Measurements from ENCODE around the gene CASZ1.

CASZ1 gene

DNA sequence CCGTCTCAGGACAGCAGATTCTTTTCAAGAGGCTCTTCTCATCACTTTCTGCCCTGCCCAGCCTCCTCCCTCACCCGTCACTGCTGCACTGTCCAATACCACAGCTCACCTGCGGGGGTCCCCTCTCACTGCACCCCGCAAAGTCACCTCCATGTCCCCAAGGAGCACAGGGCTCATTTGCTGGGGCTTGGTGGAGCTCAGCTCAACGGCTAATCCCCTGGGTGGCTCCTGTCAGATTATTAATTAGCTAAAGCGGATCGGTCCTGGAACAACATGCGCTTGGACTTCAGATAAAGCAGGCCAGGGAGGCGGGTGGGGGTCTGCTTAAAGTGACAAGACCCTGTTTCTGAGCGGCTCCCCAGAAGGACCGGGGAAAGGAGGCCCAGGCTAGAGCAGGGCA lies 43.1 kb downstream of the CASZ1 start:
- H3K9me3 ChIP-seq (ENCODE audit: control insufficient read depth, low read length): no peaks in the 10 kb centered on the region
- H3K36me3 ChIP-seq (ENCODE audit: control insufficient read depth, insufficient read depth, low read length): no peaks in the 10 kb centered on the region
- no peak overlapping the region for H3K4me3 ChIP-seq (ENCODE audit: insufficient read depth, low read depth, low read length, poor library complexity, severe bottlenecking)
- no peaks in the 10 kb centered on the region for H3K27me3 ChIP-seq (replicated peaks; ENCODE audit: control insufficient read depth, insufficient read depth, low read length, poor library complexity, severe bottlenecking)
- no peak overlapping the region for H3K27ac ChIP-seq (ENCODE audit: insufficient read depth, low read length, poor library complexity, severe bottlenecking)
- H3K4me1 ChIP-seq (ENCODE audit: control insufficient read depth, insufficient read depth, low read length, poor library complexity, severe bottlenecking): no peaks in the 10 kb centered on the region
- no peak for DNase-seq

GRCh38 chr1:10751561-10752085 lies 44.8 kb downstream of the CASZ1 start:
- DNase-seq: no peak
- H3K4me1 ChIP-seq (ENCODE audit: control insufficient read depth, insufficient read depth, low read length, poor library complexity, severe bottlenecking): no peaks in the 10 kb centered on the region
- no peaks in the 10 kb centered on the region for H3K27me3 ChIP-seq (replicated peaks; ENCODE audit: control insufficient read depth, insufficient read depth, low read length, poor library complexity, severe bottlenecking)
- no peaks in the 10 kb centered on the region for H3K36me3 ChIP-seq (ENCODE audit: control insufficient read depth, insufficient read depth, low read length)
- H3K9me3 ChIP-seq (ENCODE audit: control insufficient read depth, low read length): no peaks in the 10 kb centered on the region
- H3K4me3 ChIP-seq (ENCODE audit: insufficient read depth, low read depth, low read length, poor library complexity, severe bottlenecking): no peak overlapping the region
- no peak overlapping the region for H3K27ac ChIP-seq (ENCODE audit: insufficient read depth, low read length, poor library complexity, severe bottlenecking)

DNA sequence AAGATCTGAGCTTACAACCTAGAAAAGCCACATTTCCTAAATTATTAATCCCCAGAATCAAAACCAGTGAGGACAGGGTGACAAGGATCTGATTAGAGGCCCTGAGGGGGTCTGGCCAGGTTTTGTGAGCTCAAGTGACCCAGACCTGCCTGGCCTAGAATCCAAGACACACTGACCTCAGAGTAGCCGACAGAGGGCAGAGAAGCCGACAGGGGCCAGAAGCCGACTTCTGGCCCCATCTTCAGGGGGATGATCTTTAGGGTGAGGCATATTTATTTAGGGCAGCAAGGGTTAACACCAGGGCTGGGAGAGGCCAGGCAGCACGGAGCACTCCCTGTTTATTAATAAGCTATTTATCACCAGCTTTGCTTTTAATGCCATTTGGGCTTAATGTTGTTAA lies 45.3 kb downstream of the CASZ1 start:
- no peaks in the 10 kb centered on the region for H3K27me3 ChIP-seq (replicated peaks; ENCODE audit: control insufficient read depth, insufficient read depth, low read length, poor library complexity, severe bottlenecking)
- no peak overlapping the region for H3K4me3 ChIP-seq (ENCODE audit: insufficient read depth, low read depth, low read length, poor library complexity, severe bottlenecking)
- no peaks in the 10 kb centered on the region for H3K36me3 ChIP-seq (ENCODE audit: control insufficient read depth, insufficient read depth, low read length)

DNA sequence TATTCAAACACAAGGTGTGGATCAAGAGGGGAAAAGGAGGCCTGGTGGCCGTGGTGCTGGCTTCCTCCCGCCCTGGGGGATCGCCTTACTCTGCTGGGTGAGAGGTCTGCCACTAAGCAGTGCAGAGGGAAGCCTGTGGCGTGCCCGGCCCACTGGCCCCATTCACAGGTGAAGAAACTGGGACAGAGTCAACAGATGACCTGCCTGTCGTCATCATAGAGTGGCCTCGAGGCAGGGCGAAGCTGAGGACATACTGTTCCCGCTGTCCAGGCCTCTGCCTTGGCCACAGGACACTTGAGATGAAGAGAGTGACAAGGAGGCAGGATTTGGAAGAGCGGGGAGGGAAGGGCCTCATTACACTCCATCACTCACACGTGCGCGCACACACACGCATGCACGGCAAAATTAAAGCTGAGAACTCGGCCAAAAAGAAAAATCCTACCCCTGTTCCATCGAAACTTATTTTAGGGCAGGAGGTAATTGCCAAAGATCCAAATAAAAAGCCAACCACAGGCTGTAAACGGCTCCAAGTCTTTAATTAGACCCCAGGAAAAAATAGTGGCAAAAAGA lies 50.5 kb downstream of the CASZ1 start:
- Histone ChIP-seq H3K27me3 (replicated peaks; ENCODE audit: control insufficient read depth, insufficient read depth, low read length, poor library complexity, severe bottlenecking) (no peaks in the 10 kb centered on the region), H3K4me1 (ENCODE audit: control insufficient read depth, insufficient read depth, low read length, poor library complexity, severe bottlenecking) (no peaks in the 10 kb centered on the region), H3K27ac (ENCODE audit: insufficient read depth, low read length, poor library complexity, severe bottlenecking) (no peak overlapping the region), H3K36me3 (ENCODE audit: control insufficient read depth, insufficient read depth, low read length) (no peaks in the 10 kb centered on the region), H3K9me3 (ENCODE audit: control insufficient read depth, low read length) (no peaks in the 10 kb centered on the region), H3K4me3 (ENCODE audit: insufficient read depth, low read depth, low read length, poor library complexity, severe bottlenecking) (no peak overlapping the region)
- DNase-seq: no peak

More for the DNA sequence above, 45.3 kb downstream of the CASZ1 start:
- Histone ChIP-seq H3K27ac (ENCODE audit: insufficient read depth, low read length, poor library complexity, severe bottlenecking) (no peak overlapping the region), H3K4me1 (ENCODE audit: control insufficient read depth, insufficient read depth, low read length, poor library complexity, severe bottlenecking) (no peaks in the 10 kb centered on the region), H3K9me3 (ENCODE audit: control insufficient read depth, low read length) (no peaks in the 10 kb centered on the region)
- no peak for DNase-seq

GRCh38 chr1:10745383-10745782 lies 51.1 kb downstream of the CASZ1 start:
- Histone ChIP-seq H3K27ac (ENCODE audit: insufficient read depth, low read length, poor library complexity, severe bottlenecking) (no peak overlapping the region), H3K36me3 (ENCODE audit: control insufficient read depth, insufficient read depth, low read length) (no peaks in the 10 kb centered on the region), H3K4me1 (ENCODE audit: control insufficient read depth, insufficient read depth, low read length, poor library complexity, severe bottlenecking) (no peaks in the 10 kb centered on the region), H3K9me3 (ENCODE audit: control insufficient read depth, low read length) (no peaks in the 10 kb centered on the region), H3K27me3 (replicated peaks; ENCODE audit: control insufficient read depth, insufficient read depth, low read length, poor library complexity, severe bottlenecking) (no peaks in the 10 kb centered on the region), H3K4me3 (ENCODE audit: insufficient read depth, low read depth, low read length, poor library complexity, severe bottlenecking) (no peak overlapping the region)
- DNase-seq: no peak

- DNase-seq: no peak
- H3K36me3 ChIP-seq (ENCODE audit: control insufficient read depth, insufficient read depth, low read length): no peaks in the 10 kb centered on the region
- no peak overlapping the region for H3K27ac ChIP-seq (ENCODE audit: insufficient read depth, low read length, poor library complexity, severe bottlenecking)
- H3K4me1 ChIP-seq (ENCODE audit: control insufficient read depth, insufficient read depth, low read length, poor library complexity, severe bottlenecking): no peaks in the 10 kb centered on the region
- H3K27me3 ChIP-seq (replicated peaks; ENCODE audit: control insufficient read depth, insufficient read depth, low read length, poor library complexity, severe bottlenecking): no peaks in the 10 kb centered on the region
- H3K4me3 ChIP-seq (ENCODE audit: insufficient read depth, low read depth, low read length, poor library complexity, severe bottlenecking): no peak overlapping the region
- H3K9me3 ChIP-seq (ENCODE audit: control insufficient read depth, low read length): no peaks in the 10 kb centered on the region
These were observed 51.7 kb downstream of the CASZ1 start for GRCh38 chr1:10744654-10745238.

GRCh38 chr1:10744029-10744428 lies 52.4 kb downstream of the CASZ1 start:
- H3K4me1 ChIP-seq (ENCODE audit: control insufficient read depth, insufficient read depth, low read length, poor library complexity, severe bottlenecking): no peaks in the 10 kb centered on the region
- DNase-seq: no peak
- no peaks in the 10 kb centered on the region for H3K9me3 ChIP-seq (ENCODE audit: control insufficient read depth, low read length)
- no peak overlapping the region for H3K27ac ChIP-seq (ENCODE audit: insufficient read depth, low read length, poor library complexity, severe bottlenecking)
- H3K36me3 ChIP-seq (ENCODE audit: control insufficient read depth, insufficient read depth, low read length): no peaks in the 10 kb centered on the region
- H3K27me3 ChIP-seq (replicated peaks; ENCODE audit: control insufficient read depth, insufficient read depth, low read length, poor library complexity, severe bottlenecking): no peaks in the 10 kb centered on the region
- no peak overlapping the region for H3K4me3 ChIP-seq (ENCODE audit: insufficient read depth, low read depth, low read length, poor library complexity, severe bottlenecking)

GRCh38 chr1:10741696-10742095 lies 54.8 kb downstream of the CASZ1 start:
- Histone ChIP-seq H3K27ac (ENCODE audit: insufficient read depth, low read length, poor library complexity, severe bottlenecking) (no peak overlapping the region), H3K27me3 (replicated peaks; ENCODE audit: control insufficient read depth, insufficient read depth, low read length, poor library complexity, severe bottlenecking) (no peaks in the 10 kb centered on the region), H3K4me3 (ENCODE audit: insufficient read depth, low read depth, low read length, poor library complexity, severe bottlenecking) (no peak overlapping the region), H3K4me1 (ENCODE audit: control insufficient read depth, insufficient read depth, low read length, poor library complexity, severe bottlenecking) (no peaks in the 10 kb centered on the region), H3K9me3 (ENCODE audit: control insufficient read depth, low read length) (no peaks in the 10 kb centered on the region), H3K36me3 (ENCODE audit: control insufficient read depth, insufficient read depth, low read length) (no peaks in the 10 kb centered on the region)
- no peak for DNase-seq

GRCh38 chr1:10740123-10740522 lies 56.3 kb downstream of the CASZ1 start:
- no peak overlapping the region for H3K4me3 ChIP-seq (ENCODE audit: insufficient read depth, low read depth, low read length, poor library complexity, severe bottlenecking)
- DNase-seq: no peak
- H3K27me3 ChIP-seq (replicated peaks; ENCODE audit: control insufficient read depth, insufficient read depth, low read length, poor library complexity, severe bottlenecking): no peaks in the 10 kb centered on the region
- H3K27ac ChIP-seq (ENCODE audit: insufficient read depth, low read length, poor library complexity, severe bottlenecking): no peak overlapping the region
- no peaks in the 10 kb centered on the region for H3K4me1 ChIP-seq (ENCODE audit: control insufficient read depth, insufficient read depth, low read length, poor library complexity, severe bottlenecking)
- H3K9me3 ChIP-seq (ENCODE audit: control insufficient read depth, low read length): no peaks in the 10 kb centered on the region
- H3K36me3 ChIP-seq (ENCODE audit: control insufficient read depth, insufficient read depth, low read length): no peaks in the 10 kb centered on the region

DNA sequence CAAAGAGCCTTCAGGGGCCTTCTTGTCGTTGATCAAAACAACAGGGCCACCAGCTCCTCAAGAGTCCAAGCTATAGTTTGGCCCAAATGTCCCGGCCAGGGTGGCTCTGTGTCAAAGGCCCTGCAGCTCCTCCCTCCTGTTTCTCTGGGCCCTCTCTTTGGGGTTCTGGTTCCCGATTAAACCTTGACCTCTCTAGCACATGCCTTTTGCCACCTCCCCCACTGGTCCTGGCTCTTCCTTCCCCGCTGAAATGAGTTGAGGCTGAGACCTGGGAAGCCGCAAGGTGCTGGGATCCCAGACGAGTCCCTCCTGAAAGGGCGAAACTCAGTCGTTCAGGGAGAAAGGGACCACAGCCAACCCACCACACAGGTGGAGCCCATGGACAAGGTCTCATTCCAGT lies 56.9 kb downstream of the CASZ1 start:
- Histone ChIP-seq H3K4me3 (ENCODE audit: insufficient read depth, low read depth, low read length, poor library complexity, severe bottlenecking) (no peak overlapping the region), H3K27ac (ENCODE audit: insufficient read depth, low read length, poor library complexity, severe bottlenecking) (no peak overlapping the region), H3K4me1 (ENCODE audit: control insufficient read depth, insufficient read depth, low read length, poor library complexity, severe bottlenecking) (no peaks in the 10 kb centered on the region), H3K36me3 (ENCODE audit: control insufficient read depth, insufficient read depth, low read length) (no peaks in the 10 kb centered on the region), H3K9me3 (ENCODE audit: control insufficient read depth, low read length) (no peaks in the 10 kb centered on the region), H3K27me3 (replicated peaks; ENCODE audit: control insufficient read depth, insufficient read depth, low read length, poor library complexity, severe bottlenecking) (no peaks in the 10 kb centered on the region)
- DNase-seq: no peak

Data from effector memory CD4-positive, alpha-beta T cell (primary cell).